ENCODE measurements around the gene KLHL20.

- TF ChIP-seq EZH2 (IDR thresholded peaks at IDR 0.05; ENCODE audit: insufficient read depth, poor library complexity, severe bottlenecking), result no peak
- no peak for TF ChIP-seq EZH2phosphoT487 (IDR thresholded peaks at IDR 0.05; ENCODE audit: insufficient read depth, low read depth)
Observed at GRCh38 chr1:173702736-173703135, 12.0 kb upstream of the KLHL20 start.

Measured in GM23248 (cell line).